Body of pancreas (tissue), 4 donors: ENCODE data around the gene CYB561A3. TPM values are rescaled to one million over a fixed set of nuclear protein-coding genes. Genes with fewer than 3 reads are reported as not detected.

Source experiments
- ATAC-seq: fragments of 150-250 bp; one replicate; pipeline ENCODE4 v1.9.1; 2016
- DNase-seq, 4 donors: peaks; one replicate each; pipeline ENCODE4 v3.0.0-alpha.2; 2019
- H3K27ac ChIP-seq, 4 donors: fragments of 200-600 bp; sonication (generic); 1 replicate in 3 of 4; 2 replicates in 1 of 4; pipeline versions ENCODE4 v1.5.1 to v1.6.1; 2016 to 2019; ENCODE audit warnings: mild to moderate bottlenecking in 1 of 4, mixed read lengths in 1 of 4, moderate library complexity in 1 of 4
- H3K27me3 ChIP-seq, 2 donors: fragments of 200-600 bp; sonication (generic); one replicate each; pipeline ENCODE4 v1.6.0; 2016; ENCODE audit warnings: mild to moderate bottlenecking in 1 of 2
- H3K36me3 ChIP-seq, 2 donors: fragments of 200-600 bp; sonication (generic); replicated peaks in 1 of 2; 2 replicates each; pipeline ENCODE4 v1.5.1; 2016; ENCODE audit warnings: low read depth in 2 of 2; ENCODE audit not compliant: insufficient read depth in 1 of 2
- H3K4me1 ChIP-seq: fragments of 200-600 bp; sonication (generic); one replicate; pipeline ENCODE4 v1.6.0; 2016
- H3K4me3 ChIP-seq, 2 donors: fragments of 200-600 bp; sonication (generic); 1 replicate in 1 of 2; 2 replicates in 1 of 2; pipeline ENCODE4 v1.5.1; 2016 to 2019
- H3K9me3 ChIP-seq, 3 donors: fragments of 200-600 bp; sonication (generic); 1 replicate in 2 of 3; 2 replicates in 1 of 3; pipeline ENCODE4 v1.5.1; 2016
- POLR2A ChIP-seq, 3 donors: fragments of 450-650 bp; IDR thresholded peaks; one replicate each; pipeline ENCODE4 v1.6.1; 2016; ENCODE audit warnings: antibody characterized with exemption in 3 of 3, mild to moderate bottlenecking in 2 of 3
- WGBS, 2 donors: methylation state at CpG; one replicate each; pipeline ENCODE4 v1.1.5; 2017; 5-methylcytosine and 5-hydroxymethylcytosine counted together
- intact Hi-C: fragments of 100-400 bp; cut with DNase I; formaldehyde crosslinking; loops from one replicate; pipeline ENCODE4 v1.15.1; 2023
- total RNA-seq, 2 donors: library from RNA; depleted of rRNA; stranded (reverse); fragments of >200 nt; gene quantifications; one replicate each; pipeline ENCODE4 v1.1.0, GENCODE V29; 2016
- TF ChIP-seq, protein P1 (sequence below), 7 experiments: fragments of 450-650 bp in 4 of 7; fragments of 200-600 bp in 3 of 7; sonication (generic) in 3 of 7; IDR thresholded peaks; one replicate each; pipeline ENCODE4 v1.5.1; 2016 to 2019; ENCODE audit warnings: antibody characterized with exemption in 7 of 7

The CYB561A3 gene
- total RNA-seq, 2 donors from 2014 or later: 26.5 to 31.3 TPM

GRCh38 chr11:61331651-61332050 is 30.0 kb downstream of the CYB561A3 start:
- peaks cover 53% of the 10 kb centered on the region for H3K4me1 ChIP-seq
- WGBS, 2 donors: 39 to 43% methylated on average over 6 of the region's 6 CpGs
- peaks cover 0 to 8% of the 10 kb centered on the region in 2 donors for H3K36me3 ChIP-seq
- H3K27me3 ChIP-seq: no peaks in the 10 kb centered on the region
- intact Hi-C loops: no loop called here
- DNase-seq (no peak), ATAC-seq (no peak)
- H3K4me3 ChIP-seq: no peak overlapping the region
- no peak overlapping the region for H3K27ac ChIP-seq
- no peaks in the 10 kb centered on the region for H3K9me3 ChIP-seq
- no peak for TF ChIP-seq POLR2A (IDR thresholded peaks at IDR 0.05)
- TF ChIP-seq, protein P1, sequence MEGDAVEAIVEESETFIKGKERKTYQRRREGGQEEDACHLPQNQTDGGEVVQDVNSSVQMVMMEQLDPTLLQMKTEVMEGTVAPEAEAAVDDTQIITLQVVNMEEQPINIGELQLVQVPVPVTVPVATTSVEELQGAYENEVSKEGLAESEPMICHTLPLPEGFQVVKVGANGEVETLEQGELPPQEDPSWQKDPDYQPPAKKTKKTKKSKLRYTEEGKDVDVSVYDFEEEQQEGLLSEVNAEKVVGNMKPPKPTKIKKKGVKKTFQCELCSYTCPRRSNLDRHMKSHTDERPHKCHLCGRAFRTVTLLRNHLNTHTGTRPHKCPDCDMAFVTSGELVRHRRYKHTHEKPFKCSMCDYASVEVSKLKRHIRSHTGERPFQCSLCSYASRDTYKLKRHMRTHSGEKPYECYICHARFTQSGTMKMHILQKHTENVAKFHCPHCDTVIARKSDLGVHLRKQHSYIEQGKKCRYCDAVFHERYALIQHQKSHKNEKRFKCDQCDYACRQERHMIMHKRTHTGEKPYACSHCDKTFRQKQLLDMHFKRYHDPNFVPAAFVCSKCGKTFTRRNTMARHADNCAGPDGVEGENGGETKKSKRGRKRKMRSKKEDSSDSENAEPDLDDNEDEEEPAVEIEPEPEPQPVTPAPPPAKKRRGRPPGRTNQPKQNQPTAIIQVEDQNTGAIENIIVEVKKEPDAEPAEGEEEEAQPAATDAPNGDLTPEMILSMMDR (IDR thresholded peaks at IDR 0.05): no peak

GRCh38 chr11:61329871-61330270 is 31.8 kb downstream of the CYB561A3 start:
- Histone ChIP-seq H3K27ac (no peak overlapping the region), H3K4me3 (no peak overlapping the region), H3K9me3 (no peaks in the 10 kb centered on the region), H3K36me3 (peaks cover 4 to 14% of the 10 kb centered on the region in 2 donors), H3K27me3 (no peaks in the 10 kb centered on the region), H3K4me1 (peaks cover 35% of the 10 kb centered on the region)
- ATAC-seq: no peak
- 82 to 86% methylated on average over 4 of the region's 4 CpGs for WGBS, 2 donors
- intact Hi-C loops: no loop called here
- no peak for TF ChIP-seq POLR2A (IDR thresholded peaks at IDR 0.05)
- TF ChIP-seq, protein P1 (IDR thresholded peaks at IDR 0.05): no peak
- DNase-seq: no peak

DNA sequence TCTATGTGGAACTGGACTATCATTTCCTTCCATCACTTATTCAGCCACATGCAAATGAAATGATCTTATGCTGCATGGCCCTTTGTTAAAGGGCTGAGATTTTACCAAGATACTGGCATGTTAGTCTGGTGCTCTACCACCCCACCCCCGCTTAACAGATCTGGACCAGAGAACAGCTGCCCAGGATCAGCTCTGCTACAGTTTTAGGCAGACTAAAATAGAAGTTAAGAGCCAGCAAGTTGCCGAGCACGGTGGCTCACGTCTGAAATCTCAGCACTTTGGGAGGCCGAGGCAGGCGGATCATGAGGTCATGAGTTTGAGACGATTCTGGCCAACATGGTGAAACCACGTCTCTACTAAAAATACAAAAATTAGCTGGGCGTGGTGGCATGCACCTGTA is 33.3 kb downstream of the CYB561A3 start:
- 85 to 87% methylated on average over 9 of the region's 9 CpGs for WGBS, 2 donors
- H3K4me3 ChIP-seq: no peak overlapping the region
- H3K27ac ChIP-seq: no peak overlapping the region
- ATAC-seq (no peak), DNase-seq (no peak)
- TF ChIP-seq, protein P1 (IDR thresholded peaks at IDR 0.05): no peak
- no peak for TF ChIP-seq POLR2A (IDR thresholded peaks at IDR 0.05)
- H3K4me1 ChIP-seq: peaks cover 21% of the 10 kb centered on the region
- no peaks in the 10 kb centered on the region for H3K27me3 ChIP-seq
- H3K9me3 ChIP-seq: no peaks in the 10 kb centered on the region
- H3K36me3 ChIP-seq: peaks cover 4 to 22% of the 10 kb centered on the region in 2 donors
- intact Hi-C loops: no loop called here

DNA sequence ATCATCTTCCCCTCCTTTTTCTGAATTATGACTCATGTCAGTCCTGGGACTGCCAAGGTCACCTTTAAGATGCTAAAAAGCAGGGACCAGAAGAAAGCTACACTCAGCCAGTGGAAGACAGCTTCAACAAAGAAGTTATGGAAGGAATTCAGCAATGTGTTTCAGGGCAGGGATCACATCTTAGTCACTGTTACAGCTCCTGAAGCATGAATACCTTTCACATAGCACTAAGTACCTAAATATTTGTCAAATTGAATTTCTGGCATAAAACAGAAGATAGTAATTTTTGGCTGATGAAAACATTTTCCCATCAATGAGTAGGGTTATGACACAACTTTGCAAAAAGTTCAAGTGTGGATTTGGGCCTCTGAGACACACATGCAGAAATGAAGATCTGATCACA is 34.0 kb downstream of the CYB561A3 start:
- intact Hi-C loops: no loop called here
- no peak for TF ChIP-seq POLR2A (IDR thresholded peaks at IDR 0.05)
- TF ChIP-seq, protein P1 (IDR thresholded peaks at IDR 0.05): no peak
- H3K36me3 ChIP-seq: peaks cover 8 to 28% of the 10 kb centered on the region in 2 donors
- DNase-seq: no peak
- H3K27me3 ChIP-seq: no peaks in the 10 kb centered on the region
- H3K4me3 ChIP-seq: no peak overlapping the region
- peaks cover 21% of the 10 kb centered on the region for H3K4me1 ChIP-seq
- no peaks in the 10 kb centered on the region for H3K9me3 ChIP-seq
- no peak for ATAC-seq
- no peak overlapping the region for H3K27ac ChIP-seq

DNA sequence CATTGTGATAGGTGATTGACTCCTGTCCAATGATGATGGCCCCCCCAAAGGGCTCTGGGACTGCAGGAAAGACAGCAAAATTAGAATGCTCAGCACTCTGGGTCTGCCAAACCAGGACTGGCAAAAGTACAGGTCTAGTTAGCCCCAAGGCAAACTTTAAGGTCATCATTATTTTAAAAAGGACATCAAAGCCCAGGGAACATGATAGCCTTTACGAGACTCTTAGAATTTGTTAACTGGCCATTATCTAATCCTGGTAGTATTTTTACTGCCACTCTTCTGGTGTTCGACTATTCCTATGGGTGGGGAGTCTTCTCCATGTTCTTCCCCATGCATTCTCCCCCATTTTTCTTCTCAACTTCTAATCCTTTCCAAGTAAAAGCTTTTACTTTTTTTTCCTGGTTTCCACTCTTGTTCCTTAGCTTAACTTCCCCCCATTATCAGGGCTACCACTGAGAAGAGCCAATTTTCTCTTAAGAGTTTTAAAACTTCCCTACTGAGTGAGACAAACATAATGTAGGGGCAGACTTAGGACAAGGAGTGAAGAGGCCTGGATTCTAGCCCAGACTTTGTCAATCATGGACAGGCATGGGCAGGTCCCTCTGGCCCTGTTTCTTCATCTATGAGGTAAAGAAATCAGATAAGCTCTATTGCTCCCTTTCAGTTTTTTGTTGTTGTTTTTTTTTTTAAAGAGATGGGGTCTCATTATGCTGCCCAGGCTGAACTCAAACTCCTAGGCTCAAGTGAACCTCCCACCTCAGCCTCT is 35.9 kb downstream of the CYB561A3 start:
- no peak for TF ChIP-seq POLR2A (IDR thresholded peaks at IDR 0.05)
- TF ChIP-seq, protein P1 (IDR thresholded peaks at IDR 0.05): no peak
- no peak overlapping the region for H3K27ac ChIP-seq
- H3K4me1 ChIP-seq: peaks cover 8% of the 10 kb centered on the region
- DNase-seq (no peak), ATAC-seq (no peak)
- WGBS, 2 donors: 80 to 90% methylated on average over 2 of the region's 2 CpGs
- intact Hi-C loops: no loop called here
- no peak overlapping the region for H3K4me3 ChIP-seq
- H3K27me3 ChIP-seq: no peaks in the 10 kb centered on the region
- no peaks in the 10 kb centered on the region for H3K9me3 ChIP-seq
- peaks cover 21 to 33% of the 10 kb centered on the region in 2 donors for H3K36me3 ChIP-seq
